AML-193 (cell line): ENCODE data around the gene PRKCA.
"Not testable (repeated sequence)": the region's sequence is repeated elsewhere in the genome, so short reads cannot be mapped to it uniquely, and the experiment has no call there.

Experiments
- DNase-seq, 2 experiments: peaks; one replicate each; lab custom pipeline; 2025; lab: John Stamatoyannopoulos, UW

The PRKCA gene

GRCh38 chr17:66684261-66684660 is 381.8 kb downstream of the PRKCA start:
- DNase-seq, result no peak

- no peak for DNase-seq
Observed at GRCh38 chr17:66684731-66685130, 382.3 kb downstream of the PRKCA start.

- no peak for DNase-seq
Observed at GRCh38 chr17:66686601-66687000, 384.2 kb downstream of the PRKCA start.

GRCh38 chr17:66687570-66688284 is 385.3 kb downstream of the PRKCA start:
- no peak for DNase-seq

GRCh38 chr17:66689221-66689620 is 386.8 kb downstream of the PRKCA start:
- DNase-seq, result no peak

- DNase-seq, result no peak
Observed at GRCh38 chr17:66690166-66690565, 387.8 kb downstream of the PRKCA start.

- no peak for DNase-seq
Observed at GRCh38 chr17:66691644-66692420, 389.4 kb downstream of the PRKCA start.

- DNase-seq, result no peak
Observed at GRCh38 chr17:66692421-66692690, 389.9 kb downstream of the PRKCA start.

GRCh38 chr17:66695098-66695497 is 392.7 kb downstream of the PRKCA start:
- DNase-seq, result no peak

- DNase-seq, result no peak
Observed at GRCh38 chr17:66698270-66698669, 395.9 kb downstream of the PRKCA start.

- DNase-seq, result no peak
Observed at GRCh38 chr17:66701462-66701861, 399.0 kb downstream of the PRKCA start.

- no peak for DNase-seq
Observed at GRCh38 chr17:66702106-66702936, 399.9 kb downstream of the PRKCA start.

- no peak for DNase-seq
Observed at GRCh38 chr17:66704858-66705520, 402.6 kb downstream of the PRKCA start.

- DNase-seq, result no peak
Observed at GRCh38 chr17:66706851-66707450, 404.5 kb downstream of the PRKCA start.

- DNase-seq, result no peak
Observed at GRCh38 chr17:66711401-66711800, 409.0 kb downstream of the PRKCA start.

GRCh38 chr17:66711881-66712321 is 409.5 kb downstream of the PRKCA start:
- DNase-seq, result no peak

- DNase-seq, result no peak
Observed at GRCh38 chr17:66712453-66712852, 410.0 kb downstream of the PRKCA start.

- not testable (repeated sequence) for DNase-seq
Observed at GRCh38 chr17:66713021-66713532, 410.7 kb downstream of the PRKCA start.

GRCh38 chr17:66713533-66714042 is 411.2 kb downstream of the PRKCA start:
- DNase-seq, result no peak

GRCh38 chr17:66714046-66715023 is 411.9 kb downstream of the PRKCA start:
- DNase-seq, result no peak
